PC-3 (cell line): ENCODE measurements around the gene CELA3B. TPM values are rescaled to one million over a fixed set of nuclear protein-coding genes. Genes with fewer than 3 reads are reported as not detected.
A peak's percentile ranks its signal among the peaks of the same experiment; 100 is the strongest.
"Not testable (repeated sequence)": the region's sequence is repeated elsewhere in the genome, so short reads cannot be mapped to it uniquely, and the experiment has no call there.

Source experiments
- ATAC-seq: fragments of 200-7000 bp; cut with Tn5 transposase; 2 replicates; pipeline ENCODE4 v1.9.1; 2020; ENCODE audit warnings: mild to moderate bottlenecking, moderate library complexity
- BruUV-seq: library from RNA; stranded (reverse); fragments of 400-500 nt; replicated peaks from 2 replicates; lab custom pipeline; 2021; lab: Mats Ljungman, UMichigan
- CTCF ChIA-PET: fragments of 300-600 bp; sonication (Branson Sonifier 250); formaldehyde crosslinking; loops from one replicate; lab custom pipeline; 2022; ENCODE audit warnings: antibody characterized with exemption; lab: Charles Lee
- POLR2A ChIA-PET: fragments of 300-600 bp; sonication (Branson Sonifier 250); formaldehyde crosslinking; loops from one replicate; lab custom pipeline; 2022; ENCODE audit warnings: antibody characterized with exemption; ENCODE audit not compliant: unreplicated experiment; lab: Charles Lee
- DNase-seq: peaks from one replicate; pipeline ENCODE4 v3.0.0-alpha.2; 2015
- H2AFZ ChIP-seq: fragments of 300-600 bp; sonication (generic); 2 replicates; pipeline ENCODE4 v1.6.0; 2016; ENCODE audit warnings: antibody characterized with exemption, low read length
- H3F3A ChIP-seq: fragments of 300-600 bp; sonication (generic); one replicate; pipeline ENCODE4 v1.6.0; 2017; ENCODE audit warnings: antibody characterized with exemption, low read length, control low read depth, mild to moderate bottlenecking; ENCODE audit not compliant: unreplicated experiment
- H3K27ac ChIP-seq: fragments of 300-600 bp; sonication (generic); 2 replicates; pipeline ENCODE4 v1.5.1; 2016; ENCODE audit warnings: mild to moderate bottlenecking, low read length
- H3K27me3 ChIP-seq: fragments of 300-600 bp; sonication (generic); 2 replicates; pipeline ENCODE4 v1.6.1; 2016; ENCODE audit warnings: low read length, mixed read lengths
- H3K36me3 ChIP-seq: fragments of 300-600 bp; sonication (generic); 2 replicates; pipeline ENCODE4 v1.6.1; 2016; ENCODE audit warnings: low read depth, mixed run types, low read length, mixed read lengths
- H3K4me1 ChIP-seq: fragments of 300-600 bp; sonication (generic); 2 replicates; pipeline ENCODE4 v1.5.1; 2016; ENCODE audit warnings: low read length; ENCODE audit not compliant: insufficient read depth
- H3K4me2 ChIP-seq: fragments of 300-600 bp; sonication (generic); 2 replicates; pipeline ENCODE4 v1.6.0; 2016; ENCODE audit warnings: low read length
- H3K4me3 ChIP-seq: fragments of 300-600 bp; sonication (generic); 2 replicates; pipeline ENCODE4 v1.5.1; 2016; ENCODE audit warnings: mild to moderate bottlenecking, low read length, mixed read lengths
- H3K79me2 ChIP-seq: fragments of 300-600 bp; sonication (generic); 2 replicates; pipeline ENCODE4 v1.6.1; 2017; ENCODE audit warnings: low read length, mixed read lengths
- H3K9ac ChIP-seq: fragments of 300-600 bp; sonication (generic); 2 replicates; pipeline ENCODE4 v1.6.0; 2016; ENCODE audit warnings: mild to moderate bottlenecking, low read length
- H3K9me2 ChIP-seq: fragments of 300-600 bp; sonication (generic); replicated peaks from 2 replicates; pipeline ENCODE4 v1.6.1; 2016; ENCODE audit warnings: mixed run types, low read length, mixed read lengths
- H3K9me3 ChIP-seq: fragments of 300-600 bp; sonication (generic); 2 replicates; pipeline ENCODE4 v1.6.1; 2016; ENCODE audit warnings: low read length, mixed read lengths
- H4K20me1 ChIP-seq: fragments of 300-600 bp; sonication (generic); 2 replicates; pipeline ENCODE4 v1.6.1; 2016; ENCODE audit warnings: low read length, mixed read lengths
- CTCF ChIP-seq: fragments of 300-600 bp; sonication (generic); conservative IDR thresholded peaks from 2 replicates; pipeline ENCODE4 v1.5.1; 2017; ENCODE audit warnings: antibody characterized with exemption, low read depth, mild to moderate bottlenecking, low read length
- EZH2 ChIP-seq: fragments of 300-600 bp; sonication (generic); IDR thresholded peaks from one replicate; pipeline ENCODE4 v1.6.1; 2017; ENCODE audit warnings: antibody characterized with exemption, mild to moderate bottlenecking, low read length; ENCODE audit not compliant: unreplicated experiment
- EZH2phosphoT487 ChIP-seq: fragments of 300-600 bp; sonication (generic); IDR thresholded peaks from 2 replicates; pipeline ENCODE4 v1.6.1; 2018; ENCODE audit warnings: mild to moderate bottlenecking, antibody characterized with exemption, low read length, borderline replicate concordance
- intact Hi-C: fragments of 100-400 bp; cut with micrococcal nuclease; formaldehyde crosslinking; loops from 2 replicates; pipeline ENCODE4 v1.9.0; 2023
- total RNA-seq: library from RNA; depleted of rRNA; stranded (reverse); fragments of >200 nt; gene quantifications from 2 replicates; pipeline ENCODE4 v1.2.3, GENCODE V29; 2014

CELA3B gene
- total RNA-seq, 1 experiment from 2014 or later: not detected

- CTCF ChIA-PET: no interaction called here
- POLR2A ChIA-PET: no interaction called here
- DNase-seq: no peak
- no peaks in the 10 kb centered on the region for H3K27me3 ChIP-seq
- H3K27ac ChIP-seq: no peak overlapping the region
- ATAC-seq: no peak
- H3F3A ChIP-seq: no peaks in the 10 kb centered on the region
- no peaks in the 10 kb centered on the region for H3K9me2 ChIP-seq
- peaks cover 26% of the 10 kb centered on the region for H3K4me1 ChIP-seq
- TF ChIP-seq EZH2: no peak
- no peak for TF ChIP-seq CTCF
- no peak for TF ChIP-seq EZH2phosphoT487
- H3K4me2 ChIP-seq: no peak overlapping the region
- no peaks in the 10 kb centered on the region for H4K20me1 ChIP-seq
- H3K79me2 ChIP-seq: peaks cover 13% of the 10 kb centered on the region
- no TSS peak for BruUV-seq
- H3K36me3 ChIP-seq: no peaks in the 10 kb centered on the region
- no peak overlapping the region for H3K4me3 ChIP-seq
- H2AFZ ChIP-seq: no peak overlapping the region
- no peak overlapping the region for H3K9ac ChIP-seq
- intact Hi-C loops: no loop called here
- no peaks in the 10 kb centered on the region for H3K9me3 ChIP-seq
These were observed 36.3 kb upstream of the CELA3B start for GRCh38 chr1:21940492-21940891.

GRCh38 chr1:21941370-21941769, 35.5 kb upstream of the CELA3B start:
- Histone ChIP-seq H3K4me2 (no peak overlapping the region), H3K27ac (no peak overlapping the region), H2AFZ (no peak overlapping the region), H3K27me3 (no peaks in the 10 kb centered on the region), H3K4me3 (no peak overlapping the region), H3K36me3 (no peaks in the 10 kb centered on the region), H3K79me2 (peaks cover 5% of the 10 kb centered on the region), H3F3A (no peaks in the 10 kb centered on the region), H4K20me1 (no peaks in the 10 kb centered on the region), H3K9me2 (no peaks in the 10 kb centered on the region), H3K9ac (no peak overlapping the region), H3K9me3 (no peaks in the 10 kb centered on the region), H3K4me1 (peaks cover 17% of the 10 kb centered on the region)
- no peak for DNase-seq
- POLR2A ChIA-PET: no interaction called here
- no peak for TF ChIP-seq CTCF
- TF ChIP-seq EZH2: no peak
- no peak for TF ChIP-seq EZH2phosphoT487
- no TSS peak for BruUV-seq
- ATAC-seq: no peak
- CTCF ChIA-PET: no interaction called here
- intact Hi-C loops: no loop called here

- H3K4me2 ChIP-seq: no peak overlapping the region
- TF ChIP-seq EZH2 (no peak), CTCF (no peak)
- no TSS peak for BruUV-seq
- peaks cover 17% of the 10 kb centered on the region for H3K4me1 ChIP-seq
- no peak overlapping the region for H2AFZ ChIP-seq
- intact Hi-C loops: no loop called here
- no peaks in the 10 kb centered on the region for H3K27me3 ChIP-seq
- H3K79me2 ChIP-seq: no peaks in the 10 kb centered on the region
- H4K20me1 ChIP-seq: no peaks in the 10 kb centered on the region
- no peaks in the 10 kb centered on the region for H3F3A ChIP-seq
- H3K9me2 ChIP-seq: no peaks in the 10 kb centered on the region
- DNase-seq: no peak
- no peak overlapping the region for H3K9ac ChIP-seq
- no peak for ATAC-seq
- no peak overlapping the region for H3K4me3 ChIP-seq
- CTCF ChIA-PET: no interaction called here
- no peak overlapping the region for H3K27ac ChIP-seq
- no peaks in the 10 kb centered on the region for H3K36me3 ChIP-seq
- POLR2A ChIA-PET: no interaction called here
- no peaks in the 10 kb centered on the region for H3K9me3 ChIP-seq
These were observed 34.4 kb upstream of the CELA3B start for GRCh38 chr1:21942464-21942863.

GRCh38 chr1:21942959-21943640, 33.7 kb upstream of the CELA3B start:
- H3K9ac ChIP-seq, H3K9me3 ChIP-seq, H3K9me2 ChIP-seq, H3K4me2 ChIP-seq, H3K36me3 ChIP-seq, CTCF ChIA-PET, H3K27ac ChIP-seq, H3K4me3 ChIP-seq, POLR2A ChIA-PET, H2AFZ ChIP-seq, ATAC-seq, H4K20me1 ChIP-seq, H3K27me3 ChIP-seq, H3F3A ChIP-seq, BruUV-seq, H3K79me2 ChIP-seq, intact Hi-C loops: not testable (repeated sequence)
- DNase-seq: peak; percentile 36
- peaks cover 12% of the 10 kb centered on the region for H3K4me1 ChIP-seq
